Measurements from ENCODE around the gene SV2C.
"Not testable (repeated sequence)": the region's sequence is repeated elsewhere in the genome, so short reads cannot be mapped to it uniquely, and the experiment has no call there.

Gene SV2C

GRCh38 chr5:76082772-76083554 is at the start of gene SV2C:
TSS of gene SV2C (plus strand) at chr5:76083383. CDS start at chr5:76131751, 48,368 bp downstream.
- DNase-seq = no peak

- not testable (repeated sequence) for DNase-seq
Measured at GRCh38 chr5:76037736-76038151, 45.4 kb upstream of the SV2C start.

- DNase-seq = no peak
Measured at GRCh38 chr5:76038212-76038611, 45.0 kb upstream of the SV2C start.

- DNase-seq = no peak
Measured at GRCh38 chr5:76040806-76041205, 42.4 kb upstream of the SV2C start.

- no peak for DNase-seq
Measured at GRCh38 chr5:76041863-76042262, 41.3 kb upstream of the SV2C start.

- no peak for DNase-seq
Measured at GRCh38 chr5:76046741-76047140, 36.4 kb upstream of the SV2C start.

- no peak for DNase-seq
Measured at GRCh38 chr5:76050134-76050533, 33.0 kb upstream of the SV2C start.

GRCh38 chr5:76062502-76063041 is 20.6 kb upstream of the SV2C start:
- no peak for DNase-seq

GRCh38 chr5:76065258-76065657 is 17.9 kb upstream of the SV2C start:
- no peak for DNase-seq

- no peak for DNase-seq
Measured at GRCh38 chr5:76069061-76069735, 14.0 kb upstream of the SV2C start.

- no peak for DNase-seq
Measured at GRCh38 chr5:76074487-76075065, 8.6 kb upstream of the SV2C start.

- DNase-seq = no peak
Measured at GRCh38 chr5:76081811-76082771, 1.1 kb upstream of the SV2C start.

- DNase-seq = no peak
Measured at GRCh38 chr5:76083555-76084495, 642 bp downstream of the SV2C start.

GRCh38 chr5:76084496-76085242 is 1.5 kb downstream of the SV2C start:
- DNase-seq = no peak

- no peak for DNase-seq
Measured at GRCh38 chr5:76085243-76085579, 2.0 kb downstream of the SV2C start.

GRCh38 chr5:76086095-76086494 is 2.9 kb downstream of the SV2C start:
- no peak for DNase-seq

GRCh38 chr5:76089156-76089555 is 6.0 kb downstream of the SV2C start:
- not testable (repeated sequence) for DNase-seq

GRCh38 chr5:76091351-76091750 is 8.2 kb downstream of the SV2C start:
- no peak for DNase-seq

- DNase-seq = no peak
Measured at GRCh38 chr5:76099286-76099702, 16.1 kb downstream of the SV2C start.

- DNase-seq = no peak
Measured at GRCh38 chr5:76099756-76100155, 16.6 kb downstream of the SV2C start.

- no peak for DNase-seq
Measured at GRCh38 chr5:76104027-76104426, 20.8 kb downstream of the SV2C start.
